Bone marrow (tissue), 2 donors: ENCODE measurements around the gene ATXN1.
"Not testable (repeated sequence)": the region's sequence is repeated elsewhere in the genome, so short reads cannot be mapped to it uniquely, and the experiment has no call there.

ENCODE experiments used
- DNase-seq, 2 donors: peaks; one replicate each; lab custom pipeline; 2025; lab: John Stamatoyannopoulos, UW

The ATXN1 gene

GRCh38 chr6:16615215-16615614, 146.0 kb downstream of the ATXN1 start:
- not testable (repeated sequence) for DNase-seq

GRCh38 chr6:16614143-16614542, 147.1 kb downstream of the ATXN1 start:
- not testable (repeated sequence) for DNase-seq

- not testable (repeated sequence) for DNase-seq
These were observed 147.8 kb downstream of the ATXN1 start for GRCh38 chr6:16613504-16613903.

GRCh38 chr6:16608444-16608843, 152.8 kb downstream of the ATXN1 start:
- no peak for DNase-seq

- no peak for DNase-seq
These were observed 159.2 kb downstream of the ATXN1 start for GRCh38 chr6:16602035-16602434.

- no peak for DNase-seq
These were observed 160.6 kb downstream of the ATXN1 start for GRCh38 chr6:16600701-16601100.

- no peak for DNase-seq
These were observed 161.2 kb downstream of the ATXN1 start for GRCh38 chr6:16600026-16600425.

- DNase-seq: no peak
These were observed 164.5 kb downstream of the ATXN1 start for GRCh38 chr6:16596616-16597331.

- DNase-seq: no peak
These were observed 165.6 kb downstream of the ATXN1 start for GRCh38 chr6:16595514-16596120.

GRCh38 chr6:16594849-16595248, 166.4 kb downstream of the ATXN1 start:
- no peak for DNase-seq

- DNase-seq: no peak
These were observed 168.9 kb downstream of the ATXN1 start for GRCh38 chr6:16592223-16592911.

GRCh38 chr6:16591396-16592222, 169.7 kb downstream of the ATXN1 start:
- no peak for DNase-seq

- no peak for DNase-seq
These were observed 175.5 kb downstream of the ATXN1 start for GRCh38 chr6:16585805-16586204.

GRCh38 chr6:16583144-16583762, 178.0 kb downstream of the ATXN1 start:
- DNase-seq: no peak

- DNase-seq: no peak
These were observed 178.7 kb downstream of the ATXN1 start for GRCh38 chr6:16582446-16583143.

- no peak for DNase-seq
These were observed 182.5 kb downstream of the ATXN1 start for GRCh38 chr6:16578695-16579285.

- no peak for DNase-seq
These were observed 184.6 kb downstream of the ATXN1 start for GRCh38 chr6:16576451-16577368.

GRCh38 chr6:16575655-16576054, 185.6 kb downstream of the ATXN1 start:
- DNase-seq: no peak

- DNase-seq: no peak
These were observed 188.3 kb downstream of the ATXN1 start for GRCh38 chr6:16572943-16573342.

GRCh38 chr6:16572317-16572716, 188.9 kb downstream of the ATXN1 start:
- no peak for DNase-seq
